ENCODE measurements around the gene MACROH2A2.

- TF ChIP-seq CTCF (IDR thresholded peaks at IDR 0.05; ENCODE audit: control extremely low read depth in 1 of 3, insufficient read depth in 1 of 3, low read depth in 1 of 3, low read length in 3 of 3) (no peak), RAD21 (IDR thresholded peaks at IDR 0.05 in 1 of 2, conservative IDR thresholded peaks at IDR 0.05 in 1 of 2; ENCODE audit: low read depth in 2 of 2, low read length in 2 of 2) (no peak), SP1 (IDR thresholded peaks at IDR 0.05; ENCODE audit: low read depth, low read length) (no peak), CEBPB (IDR thresholded peaks at IDR 0.05; ENCODE audit: low read depth, low read length) (no peak), YY1 (IDR thresholded peaks at IDR 0.05; ENCODE audit: low read depth, low read length) (no peak), ASH2L (IDR thresholded peaks at IDR 0.05; ENCODE audit: low read length) (no peak), BRCA1 (IDR thresholded peaks at IDR 0.05; ENCODE audit: low read depth, low read length) (no peak), NRF1 (IDR thresholded peaks at IDR 0.05; ENCODE audit: low read depth, low read length) (no peak), EP300 (IDR thresholded peaks at IDR 0.05; ENCODE audit: borderline replicate concordance in 1 of 2, low read depth in 2 of 2, low read length in 2 of 2) (no peak), EGR1 (IDR thresholded peaks at IDR 0.05; ENCODE audit: borderline replicate concordance, low read depth, low read length) (no peak), GABPA (IDR thresholded peaks at IDR 0.05; ENCODE audit: borderline replicate concordance, insufficient read depth, low read length) (no peak), CREB1 (IDR thresholded peaks at IDR 0.05) (no peak), TAF1 (IDR thresholded peaks at IDR 0.05; ENCODE audit: low read depth, low read length) (no peak)
- TF ChIP-seq, protein P1, sequence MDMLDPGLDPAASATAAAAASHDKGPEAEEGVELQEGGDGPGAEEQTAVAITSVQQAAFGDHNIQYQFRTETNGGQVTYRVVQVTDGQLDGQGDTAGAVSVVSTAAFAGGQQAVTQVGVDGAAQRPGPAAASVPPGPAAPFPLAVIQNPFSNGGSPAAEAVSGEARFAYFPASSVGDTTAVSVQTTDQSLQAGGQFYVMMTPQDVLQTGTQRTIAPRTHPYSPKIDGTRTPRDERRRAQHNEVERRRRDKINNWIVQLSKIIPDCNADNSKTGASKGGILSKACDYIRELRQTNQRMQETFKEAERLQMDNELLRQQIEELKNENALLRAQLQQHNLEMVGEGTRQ (IDR thresholded peaks at IDR 0.05; ENCODE audit: low read length): no peak
Observed at GRCh38 chr10:70090951-70091350, 38.3 kb downstream of the MACROH2A2 start.
